Activated CD4-positive, alpha-beta T cell treated with anti-CD3 and anti-CD28 coated beads, Interleukin-2, amount 50 U/mL, for 24 hours (primary cell): ENCODE results near the gene ARID3C.

Source experiments
- DNase-seq, 2 donors: peaks; one replicate each; pipeline ENCODE4 v3.0.0-alpha.2; 2020; ENCODE audit warnings: low read depth in 1 of 2, low spot score in 1 of 2

The ARID3C gene

DNA sequence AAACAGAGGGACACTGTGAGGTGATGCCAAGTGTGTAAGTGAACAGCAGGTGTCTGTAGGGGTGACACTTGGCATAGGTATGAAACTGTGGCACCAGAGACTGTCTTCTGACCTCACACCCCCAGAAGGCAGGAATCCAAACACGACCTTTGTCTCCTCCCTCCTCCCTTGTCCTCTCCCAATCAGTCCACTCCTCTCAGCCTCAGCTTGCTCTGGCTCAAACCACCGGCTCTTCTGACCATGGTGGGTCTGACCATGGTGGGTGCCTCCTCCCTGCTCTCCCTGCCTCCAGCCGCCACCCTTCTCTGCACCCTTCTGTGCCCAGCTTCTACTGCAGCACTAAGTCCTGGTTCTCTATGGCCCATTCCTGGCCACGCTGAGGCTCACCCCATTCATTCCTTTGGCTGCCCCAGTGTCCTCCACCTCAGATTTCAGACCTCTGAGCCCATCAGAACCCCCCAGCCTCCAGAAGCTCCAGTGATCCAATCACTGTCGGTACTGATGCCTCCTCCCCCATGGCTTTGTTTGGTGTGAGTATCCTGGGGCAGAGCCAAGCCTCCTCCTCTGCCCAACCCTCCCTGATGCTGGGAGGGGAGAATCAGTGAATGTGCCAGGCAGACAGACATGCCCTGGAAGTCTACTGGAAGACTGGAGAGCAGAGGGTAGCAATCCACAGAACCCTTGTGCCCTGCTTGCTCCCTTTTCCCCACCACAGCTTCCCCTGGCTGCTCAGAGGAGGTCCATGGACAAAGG is 1.7 kb upstream of the ARID3C start:
- no peak for DNase-seq

DNA sequence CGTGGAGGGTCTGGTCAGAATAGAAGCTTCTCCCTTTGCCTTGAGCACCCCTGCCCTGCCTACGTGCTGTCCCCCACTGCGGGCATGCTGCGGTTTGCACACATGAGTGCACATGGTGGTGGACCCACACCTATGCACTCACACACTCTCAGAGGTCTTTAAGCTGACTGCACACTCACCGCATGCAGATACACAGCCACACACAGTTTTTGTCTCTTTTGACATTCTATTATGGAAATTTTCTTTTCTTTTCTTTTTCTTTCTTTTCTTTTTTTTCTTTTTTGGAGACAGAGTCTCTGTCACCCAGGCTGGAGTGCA is 584 bp upstream of the ARID3C start:
- DNase-seq = no peak

GRCh38 chr9:34627716-34628655 is 880 bp downstream of the ARID3C start:
- DNase-seq = no peak

DNA sequence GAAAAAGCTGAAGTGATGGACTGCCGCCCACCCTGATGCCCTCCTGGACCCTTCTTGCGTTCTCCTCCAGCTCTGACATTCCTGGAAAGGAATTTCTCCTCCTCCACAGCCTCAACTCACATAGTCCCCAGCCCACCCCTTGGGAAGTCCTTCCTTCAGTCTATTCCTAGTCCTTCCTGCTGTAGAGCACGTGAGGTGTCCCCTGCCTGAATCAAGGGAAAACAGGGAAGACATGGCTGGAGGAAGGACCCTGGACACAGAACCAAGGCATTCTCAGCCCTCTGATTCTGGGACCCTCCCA is 3.7 kb downstream of the ARID3C start:
- DNase-seq = no peak

DNA sequence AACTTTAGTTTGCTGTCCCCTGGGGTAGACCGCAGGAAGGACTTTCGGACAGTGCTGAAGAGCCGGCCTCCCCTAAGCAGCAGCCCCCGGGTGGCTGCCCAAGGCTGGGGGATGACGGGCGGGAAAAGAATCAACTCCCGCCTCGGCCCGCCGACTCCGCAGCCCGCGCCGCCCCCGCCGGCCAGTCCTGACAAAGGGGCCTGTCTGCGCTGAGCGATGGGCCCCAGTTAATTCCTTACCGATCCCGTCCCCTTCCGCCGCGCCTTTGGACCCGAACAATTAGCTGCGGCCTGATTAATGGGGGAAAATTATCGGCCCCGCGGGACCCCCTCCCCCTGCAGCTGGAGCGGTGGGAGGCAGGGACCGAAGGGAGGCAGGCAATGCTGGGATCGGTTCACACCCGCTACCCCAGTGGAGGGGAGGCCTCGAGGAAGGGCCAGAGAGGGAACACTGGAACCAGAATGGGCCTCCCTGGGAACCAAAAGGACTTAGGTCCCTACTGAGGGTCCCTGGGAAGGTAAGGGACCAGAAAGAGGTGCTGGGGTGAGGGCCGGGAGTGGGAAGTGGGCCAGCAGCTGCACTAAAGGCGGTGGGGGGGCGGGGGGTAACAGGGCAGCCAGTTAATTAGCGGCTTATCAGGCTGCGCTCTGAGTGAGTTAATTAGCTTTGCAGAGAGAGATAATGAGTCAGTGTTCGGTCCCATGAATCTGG is 4.2 kb downstream of the ARID3C start:
- DNase-seq = no peak

- DNase-seq = no peak
Observed at GRCh38 chr9:34623374-34624235, 5.3 kb downstream of the ARID3C start.

GRCh38 chr9:34620061-34620994 is 8.5 kb downstream of the ARID3C start, which contains the start of gene DCTN3:
Gene DCTN3 (minus strand): TSS chr9:34620495. CDS start chr9:34620464, 31 bp downstream.
- DNase-seq = peak; percentile 71 to 92

- no peak for DNase-seq
Observed at GRCh38 chr9:34615132-34615531, 13.7 kb downstream of the ARID3C start.

- peak; percentile 38 to 54 for DNase-seq
Observed at GRCh38 chr9:34612788-34613390, 16.0 kb downstream of the ARID3C start.

DNA sequence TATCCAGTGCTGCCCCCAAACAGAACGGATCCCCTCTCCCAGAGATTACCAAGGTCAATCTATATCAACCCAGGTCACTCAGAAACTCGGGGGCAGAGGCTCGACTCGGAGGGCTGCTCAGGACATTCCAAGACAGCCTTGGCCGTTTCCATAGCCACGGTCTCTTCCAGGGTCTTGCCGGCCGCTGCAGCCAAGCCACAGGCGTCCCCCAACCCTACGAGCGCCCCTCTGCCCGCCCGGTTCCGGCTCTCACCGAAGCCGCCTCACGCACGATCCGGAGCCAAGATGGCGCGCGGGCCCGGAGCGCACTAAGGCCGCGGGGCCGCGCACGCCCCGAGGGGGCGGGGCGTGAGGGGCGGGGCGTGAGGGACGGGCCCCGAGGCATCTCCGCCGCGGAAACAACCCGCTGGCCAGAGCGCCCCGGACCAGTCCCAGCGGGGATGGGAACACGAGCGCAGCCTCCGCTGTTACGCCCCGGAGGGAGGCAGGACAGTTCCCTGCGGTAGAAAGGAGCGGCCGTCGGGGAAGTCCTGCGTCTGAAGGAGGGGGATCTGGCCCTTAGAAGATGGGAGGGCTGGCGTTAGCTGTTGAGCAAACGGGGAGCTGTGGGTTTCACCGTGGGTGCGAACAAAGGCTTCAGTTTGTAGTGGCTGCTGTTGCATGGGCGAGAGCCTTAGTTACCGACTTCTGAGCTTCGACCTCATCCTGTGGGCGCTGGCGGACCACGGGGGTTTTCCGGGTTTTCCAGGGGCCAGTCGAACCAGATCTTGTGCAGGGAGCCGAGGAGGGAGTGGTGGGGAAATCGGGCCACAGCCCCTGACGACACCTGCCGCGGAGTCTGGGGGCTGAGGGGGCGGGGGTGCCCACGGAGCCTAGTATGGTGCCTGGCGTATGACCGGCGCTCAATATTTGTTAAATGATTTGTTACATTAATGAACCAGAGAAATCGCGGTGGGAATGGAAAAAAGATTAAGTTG is 16.8 kb downstream of the ARID3C start, which contains the start of gene RPP25L:
Gene RPP25L, minus strand, starts transcription at position 287 of the 977 bp plus-strand sequence. CDS start 801 bp downstream, outside the sequence.
- DNase-seq = peak; percentile 70 to 77

- DNase-seq = no peak
Observed at GRCh38 chr9:34611251-34611810, 17.5 kb downstream of the ARID3C start.

DNA sequence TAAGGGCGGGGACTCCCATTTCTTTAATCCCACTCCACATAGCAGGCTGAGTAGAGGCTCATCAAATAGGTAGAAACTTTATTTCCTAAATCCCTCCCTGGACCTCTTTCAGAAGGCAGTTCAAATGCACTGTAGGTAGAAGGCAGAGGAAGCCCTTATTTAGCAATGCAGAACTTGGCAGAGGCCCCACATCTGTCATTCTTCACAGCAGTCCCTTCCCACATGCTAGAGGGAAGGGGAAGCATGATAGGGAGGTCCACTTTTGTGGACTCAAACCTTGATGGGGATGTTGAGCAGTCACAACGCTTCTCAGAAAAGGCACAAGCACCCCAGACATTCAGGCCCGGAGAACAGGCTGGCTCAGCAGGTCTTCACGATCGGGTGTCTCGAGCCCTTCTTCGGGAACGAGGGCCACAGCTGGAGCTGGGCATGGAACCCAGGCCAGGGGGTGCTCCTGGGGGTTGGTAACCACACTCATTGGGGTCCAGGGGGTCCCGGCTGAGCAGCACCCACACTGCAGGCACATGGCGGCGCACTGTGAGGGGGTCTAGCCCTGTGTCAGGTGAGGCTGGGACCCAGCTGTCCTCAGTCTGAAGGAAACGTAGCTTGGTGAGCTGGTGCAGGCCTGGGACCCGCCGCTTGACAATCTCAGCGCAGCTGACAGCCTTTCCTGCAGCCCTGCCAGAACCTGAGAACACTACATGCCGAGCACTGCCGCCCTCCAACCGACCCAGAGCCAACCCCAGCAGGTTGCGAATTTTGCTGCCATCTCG is 18.2 kb downstream of the ARID3C start:
- DNase-seq = no peak

- DNase-seq = no peak
Observed at GRCh38 chr9:34607331-34607730, 21.5 kb downstream of the ARID3C start.

- DNase-seq = no peak
Observed at GRCh38 chr9:34606905-34607304, 22.0 kb downstream of the ARID3C start.

DNA sequence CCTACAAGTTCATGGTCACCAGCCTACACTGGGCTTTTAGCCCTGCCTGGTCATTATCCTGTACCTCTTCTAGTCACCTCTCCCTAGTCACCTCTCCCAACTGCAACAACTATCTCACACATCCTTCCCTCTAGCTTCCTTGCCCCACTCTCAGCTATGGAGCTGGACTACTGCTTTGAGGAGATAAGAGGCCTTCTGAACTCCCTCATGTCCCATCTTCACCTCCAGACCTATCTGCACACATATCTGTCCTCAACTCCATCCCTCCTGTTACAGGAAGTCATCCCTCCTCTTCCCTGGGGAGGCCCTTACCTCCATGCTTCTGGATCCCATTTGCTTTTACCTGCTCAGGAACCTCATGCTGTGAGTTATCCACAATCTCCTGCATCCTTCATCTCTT is 22.7 kb downstream of the ARID3C start:
- no peak for DNase-seq

- peak; percentile 67 to 77 for DNase-seq
Observed at GRCh38 chr9:34603610-34604231, 25.1 kb downstream of the ARID3C start.
